GM12864 (cell line): ENCODE results near the gene FBXW4.

Source experiments
- DNase-seq: peaks from one replicate; pipeline ENCODE4 v3.0.0-alpha.2; 2011; ENCODE audit warnings: low read depth
- H3K4me3 ChIP-seq: 2 replicates; pipeline ENCODE4 v1.5.1; 2011; ENCODE audit warnings: mild to moderate bottlenecking, low read depth, low read length, control low read depth
- TF ChIP-seq, protein P1 (sequence below): IDR thresholded peaks from 2 replicates; pipeline ENCODE4 v1.5.1; 2011; ENCODE audit warnings: low read depth, mild to moderate bottlenecking, moderate library complexity, low read length, control low read depth, inconsistent platforms; ENCODE audit errors: missing control alignments

Gene FBXW4

DNA sequence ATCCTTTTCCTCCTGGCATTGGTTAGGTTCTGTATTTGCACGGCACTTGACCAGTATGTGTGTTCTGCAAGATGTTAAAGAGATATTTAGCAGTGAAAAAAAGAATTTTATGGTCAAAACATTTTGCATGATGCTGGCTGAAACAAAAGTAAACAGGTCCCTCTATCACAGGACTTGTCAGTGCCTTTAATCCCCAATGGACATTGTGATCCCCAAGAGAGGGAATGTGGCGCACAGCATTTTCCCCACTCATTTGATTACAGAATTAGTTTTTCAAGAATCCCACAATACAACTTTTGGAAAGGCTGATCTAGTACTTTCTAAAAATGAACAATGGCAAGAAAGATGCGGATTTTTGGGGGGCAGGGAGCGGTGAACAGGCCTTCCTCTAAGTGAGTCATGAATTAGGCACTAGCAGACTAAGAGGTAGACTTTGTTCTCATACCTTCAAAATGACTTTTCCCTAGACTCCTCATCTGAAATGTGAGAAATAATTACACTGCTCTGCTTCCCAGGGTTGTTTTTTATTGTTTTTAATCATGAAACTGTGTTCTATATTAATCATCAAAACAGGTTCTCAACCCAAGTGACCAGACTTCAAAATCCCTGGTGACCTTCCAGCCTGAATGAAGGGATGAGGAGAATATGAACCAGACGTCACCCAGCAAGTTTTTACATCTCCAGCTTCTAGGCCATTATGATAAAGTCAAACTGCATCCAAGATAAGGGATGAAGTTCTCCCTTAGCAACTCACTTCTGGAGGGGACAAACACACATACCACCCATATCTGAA lies 8.6 kb downstream of the FBXW4 start:
- no peak for DNase-seq
- H3K4me3 ChIP-seq: no peak overlapping the region

DNA sequence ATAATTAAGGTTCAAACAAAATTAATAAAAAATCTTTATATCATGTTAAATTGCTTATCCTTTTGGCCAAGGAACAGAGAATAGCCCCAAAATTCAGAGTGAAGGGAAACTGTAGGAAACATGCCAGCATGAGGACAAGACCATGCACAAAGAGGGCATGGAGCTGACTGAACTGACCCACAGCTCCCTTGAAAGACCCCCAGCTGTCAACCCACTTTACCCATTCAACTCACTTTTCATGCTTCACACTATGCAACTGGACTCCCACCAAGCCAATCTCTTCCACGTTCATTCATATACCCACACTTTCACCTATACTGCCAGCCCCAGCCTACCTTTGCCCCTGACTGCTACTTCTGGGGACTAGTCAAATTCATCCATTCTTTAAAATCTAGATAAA lies 10.2 kb downstream of the FBXW4 start:
- no peak overlapping the region for H3K4me3 ChIP-seq
- no peak for DNase-seq
- TF ChIP-seq, protein P1, sequence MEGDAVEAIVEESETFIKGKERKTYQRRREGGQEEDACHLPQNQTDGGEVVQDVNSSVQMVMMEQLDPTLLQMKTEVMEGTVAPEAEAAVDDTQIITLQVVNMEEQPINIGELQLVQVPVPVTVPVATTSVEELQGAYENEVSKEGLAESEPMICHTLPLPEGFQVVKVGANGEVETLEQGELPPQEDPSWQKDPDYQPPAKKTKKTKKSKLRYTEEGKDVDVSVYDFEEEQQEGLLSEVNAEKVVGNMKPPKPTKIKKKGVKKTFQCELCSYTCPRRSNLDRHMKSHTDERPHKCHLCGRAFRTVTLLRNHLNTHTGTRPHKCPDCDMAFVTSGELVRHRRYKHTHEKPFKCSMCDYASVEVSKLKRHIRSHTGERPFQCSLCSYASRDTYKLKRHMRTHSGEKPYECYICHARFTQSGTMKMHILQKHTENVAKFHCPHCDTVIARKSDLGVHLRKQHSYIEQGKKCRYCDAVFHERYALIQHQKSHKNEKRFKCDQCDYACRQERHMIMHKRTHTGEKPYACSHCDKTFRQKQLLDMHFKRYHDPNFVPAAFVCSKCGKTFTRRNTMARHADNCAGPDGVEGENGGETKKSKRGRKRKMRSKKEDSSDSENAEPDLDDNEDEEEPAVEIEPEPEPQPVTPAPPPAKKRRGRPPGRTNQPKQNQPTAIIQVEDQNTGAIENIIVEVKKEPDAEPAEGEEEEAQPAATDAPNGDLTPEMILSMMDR: no peak

More for the DNA sequence above, 8.6 kb downstream of the FBXW4 start:
- TF ChIP-seq, protein P1: no peak

DNA sequence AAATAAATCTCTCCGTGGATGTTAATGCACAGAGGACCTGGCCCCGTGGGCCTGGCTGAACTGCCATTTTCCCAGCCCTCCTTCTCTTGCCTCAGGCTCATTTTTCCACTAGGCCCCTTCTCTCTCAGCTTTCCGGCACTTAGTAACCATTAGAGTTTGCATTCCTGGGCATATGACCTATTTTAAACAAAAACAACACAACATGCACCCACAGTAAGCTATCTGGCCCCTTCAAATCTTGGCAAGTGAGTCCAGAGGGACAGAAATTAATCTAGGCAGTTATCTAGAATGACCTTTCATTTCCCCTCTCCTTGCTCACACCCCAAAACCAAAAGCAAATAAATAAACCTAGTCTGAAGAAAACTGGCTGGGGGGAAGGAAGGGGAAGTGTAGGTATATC lies 11.7 kb downstream of the FBXW4 start:
- TF ChIP-seq, protein P1: no peak
- no peak for DNase-seq
- no peak overlapping the region for H3K4me3 ChIP-seq

DNA sequence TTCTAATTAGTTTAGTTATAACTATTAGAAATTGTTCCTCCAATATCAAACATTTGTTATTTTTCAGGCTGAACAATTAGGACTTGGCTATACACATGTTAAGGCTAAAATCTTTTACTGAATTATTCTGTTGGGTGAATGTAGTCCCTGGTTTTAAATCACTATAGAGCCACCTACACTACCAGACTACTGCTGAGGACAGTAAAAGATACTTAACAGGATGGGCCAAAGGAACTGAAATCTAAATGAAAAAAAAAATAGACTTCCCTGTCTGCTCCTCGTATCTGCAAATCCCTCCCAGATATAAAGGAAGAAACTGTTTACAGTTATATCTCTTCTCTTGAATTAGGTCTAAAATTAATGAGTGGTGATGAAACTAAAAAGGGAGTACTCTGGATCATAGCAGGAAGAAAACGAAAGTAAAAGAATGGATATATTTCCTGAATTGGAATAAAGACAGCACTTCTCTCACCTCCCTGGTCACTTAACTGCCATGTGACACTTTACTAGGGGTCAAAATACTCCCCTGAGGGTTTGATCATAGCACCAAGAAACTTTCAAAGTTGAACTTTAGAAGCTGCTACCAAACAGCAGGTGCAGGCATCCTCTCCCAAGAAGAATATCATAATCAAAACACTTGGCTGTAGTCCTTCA lies 12.7 kb downstream of the FBXW4 start:
- DNase-seq: no peak
- no peak overlapping the region for H3K4me3 ChIP-seq
- TF ChIP-seq, protein P1: no peak

DNA sequence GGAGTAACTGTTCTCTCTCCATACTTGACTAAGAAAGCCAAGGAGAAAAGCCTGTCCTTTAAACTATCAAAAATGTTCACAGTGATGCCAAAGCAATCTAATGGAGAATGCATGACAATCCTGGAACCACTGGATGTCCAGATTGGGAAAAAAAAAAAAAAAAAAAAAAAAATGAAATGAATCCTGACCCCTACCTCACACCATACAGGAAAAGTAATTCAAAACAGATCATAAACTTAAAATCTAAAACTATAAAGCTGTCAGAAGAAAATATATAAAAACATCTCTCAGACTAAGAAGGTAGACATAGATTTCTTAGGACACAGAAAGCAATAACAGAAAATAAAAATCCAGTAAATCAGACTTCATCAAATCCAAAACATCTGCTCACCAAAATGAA lies 18.4 kb downstream of the FBXW4 start:
- no peak overlapping the region for H3K4me3 ChIP-seq
- TF ChIP-seq, protein P1: no peak
- DNase-seq: no peak

DNA sequence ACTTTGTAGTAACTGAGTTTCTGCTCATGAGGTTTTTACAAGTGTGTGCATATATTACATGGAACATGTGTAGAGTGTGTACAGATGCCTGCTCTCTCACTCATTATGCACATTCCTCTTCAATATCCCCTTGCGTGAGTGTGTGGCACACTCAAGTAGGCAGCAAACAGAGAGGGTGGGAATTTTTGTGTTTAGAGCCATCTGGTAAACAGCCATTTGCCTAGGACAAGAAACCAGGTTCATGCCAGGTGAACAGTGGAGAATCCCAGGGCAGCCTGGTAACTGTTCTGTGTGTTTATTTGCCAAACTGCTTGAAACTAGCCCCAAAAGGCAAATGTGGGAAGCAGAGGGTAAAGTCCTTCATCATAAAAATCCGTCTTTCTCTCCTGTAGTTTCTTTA lies 19.9 kb downstream of the FBXW4 start:
- no peak overlapping the region for H3K4me3 ChIP-seq
- TF ChIP-seq, protein P1: no peak
- no peak for DNase-seq
